ENCODE data around the gene ELF5. TPM values are rescaled to one million over a fixed set of nuclear protein-coding genes. Genes with fewer than 3 reads are reported as not detected.

Gene ELF5
- total RNA-seq, 2 experiments from 2014 or later = not detected

DNA sequence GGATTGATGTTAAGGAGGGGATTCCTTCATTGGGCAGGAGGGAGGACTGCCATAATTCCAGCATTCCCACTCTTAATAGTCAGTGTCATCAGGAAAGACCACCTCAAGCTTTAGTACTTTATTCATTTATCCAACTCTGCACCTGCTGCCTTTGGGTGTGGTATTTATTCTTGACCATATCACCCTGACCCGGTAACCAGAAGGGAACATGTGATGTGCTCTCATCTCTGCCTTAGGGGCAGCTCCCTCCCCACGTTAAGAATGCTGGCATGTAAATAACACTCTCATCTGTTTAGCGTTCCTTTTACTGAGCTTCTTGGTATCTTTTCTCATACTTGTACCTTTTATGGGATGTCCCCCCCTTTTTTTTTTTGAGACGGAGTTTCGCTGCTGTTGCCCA lies 67.2 kb downstream of the ELF5 start:
- ChIA-PET CTCF (ENCODE audit: unreplicated experiment) (no interaction called here), POLR2A (interaction anchor here (0.7 kb wide), 1 partner anchor 13 kb away, joined by 3 read pairs; no protein-coding TSS in a partner anchor)
- Histone ChIP-seq H3K4me1 (ENCODE audit: insufficient read depth, low read length, poor library complexity, severe bottlenecking) (peaks cover 30% of the 10 kb centered on the region), H3K9me2 (ENCODE audit: insufficient read depth, low read length) (no peaks in the 10 kb centered on the region), H3K4me3 (ENCODE audit: low read depth, low read length, poor library complexity, severe bottlenecking) (no peak overlapping the region), H3K36me3 (ENCODE audit: insufficient read depth, low read length) (peaks cover 31% of the 10 kb centered on the region), H3K4me2 (ENCODE audit: low read length) (no peak overlapping the region), H3K27ac (ENCODE audit: low read depth, low read length, poor library complexity, severe bottlenecking) (no peak overlapping the region), H3K9me3 (ENCODE audit: low read length) (peaks cover 7% of the 10 kb centered on the region; the same call in 1 of the 2 replicates), H4K20me1 (ENCODE audit: insufficient read depth, low read length) (no peaks in the 10 kb centered on the region), H2AFZ (ENCODE audit: low read length) (no peak overlapping the region), H3K79me2 (ENCODE audit: insufficient read depth, low read depth, low read length) (peaks cover 14% of the 10 kb centered on the region; the same call in 1 of the 2 replicates)
- no peak for DNase-seq (ENCODE audit: low spot score)
- intact Hi-C loops (cut with micrococcal nuclease; ENCODE audit: unreplicated experiment) = no loop called here
- no TSS peak for BruUV-seq (replicated peaks)
- no peak for TF ChIP-seq EZH2phosphoT487 (IDR thresholded peaks at IDR 0.05; ENCODE audit: borderline replicate concordance, low read depth, low read length)
- TF ChIP-seq, protein P1, sequence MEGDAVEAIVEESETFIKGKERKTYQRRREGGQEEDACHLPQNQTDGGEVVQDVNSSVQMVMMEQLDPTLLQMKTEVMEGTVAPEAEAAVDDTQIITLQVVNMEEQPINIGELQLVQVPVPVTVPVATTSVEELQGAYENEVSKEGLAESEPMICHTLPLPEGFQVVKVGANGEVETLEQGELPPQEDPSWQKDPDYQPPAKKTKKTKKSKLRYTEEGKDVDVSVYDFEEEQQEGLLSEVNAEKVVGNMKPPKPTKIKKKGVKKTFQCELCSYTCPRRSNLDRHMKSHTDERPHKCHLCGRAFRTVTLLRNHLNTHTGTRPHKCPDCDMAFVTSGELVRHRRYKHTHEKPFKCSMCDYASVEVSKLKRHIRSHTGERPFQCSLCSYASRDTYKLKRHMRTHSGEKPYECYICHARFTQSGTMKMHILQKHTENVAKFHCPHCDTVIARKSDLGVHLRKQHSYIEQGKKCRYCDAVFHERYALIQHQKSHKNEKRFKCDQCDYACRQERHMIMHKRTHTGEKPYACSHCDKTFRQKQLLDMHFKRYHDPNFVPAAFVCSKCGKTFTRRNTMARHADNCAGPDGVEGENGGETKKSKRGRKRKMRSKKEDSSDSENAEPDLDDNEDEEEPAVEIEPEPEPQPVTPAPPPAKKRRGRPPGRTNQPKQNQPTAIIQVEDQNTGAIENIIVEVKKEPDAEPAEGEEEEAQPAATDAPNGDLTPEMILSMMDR (conservative IDR thresholded peaks at IDR 0.05; ENCODE audit: low read length) = no peak

DNA sequence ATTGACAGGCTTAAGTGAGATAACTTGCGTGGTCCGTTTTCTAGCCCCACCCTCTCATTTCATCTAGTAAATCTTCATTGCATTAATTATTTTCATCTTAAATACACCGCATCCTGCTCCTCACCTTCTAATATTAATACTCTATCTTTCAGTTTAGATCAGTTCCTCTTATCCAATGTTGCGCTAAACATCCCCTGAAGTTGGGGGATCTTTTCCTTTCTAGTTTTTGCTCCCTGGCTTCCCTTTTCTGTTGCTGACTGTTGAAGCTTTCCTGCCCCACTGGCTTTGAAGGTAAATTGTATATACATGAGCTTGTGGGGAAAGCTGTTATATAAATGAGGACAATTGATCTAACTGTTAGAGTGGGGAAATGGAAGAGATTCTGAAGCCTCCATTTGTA lies 67.6 kb downstream of the ELF5 start:
- DNase-seq (ENCODE audit: low spot score) = no peak
- Histone ChIP-seq H4K20me1 (ENCODE audit: insufficient read depth, low read length) (no peaks in the 10 kb centered on the region), H3K9me3 (ENCODE audit: low read length) (peaks cover 10% of the 10 kb centered on the region; the same call in 1 of the 2 replicates), H3K4me3 (ENCODE audit: low read depth, low read length, poor library complexity, severe bottlenecking) (no peak overlapping the region), H3K36me3 (ENCODE audit: insufficient read depth, low read length) (peaks cover 31% of the 10 kb centered on the region), H3K9me2 (ENCODE audit: insufficient read depth, low read length) (no peaks in the 10 kb centered on the region), H3K4me2 (ENCODE audit: low read length) (no peak overlapping the region), H3K27ac (ENCODE audit: low read depth, low read length, poor library complexity, severe bottlenecking) (no peak overlapping the region), H3K4me1 (ENCODE audit: insufficient read depth, low read length, poor library complexity, severe bottlenecking) (peaks cover 30% of the 10 kb centered on the region), H3K79me2 (ENCODE audit: insufficient read depth, low read depth, low read length) (peaks cover 18% of the 10 kb centered on the region; the same call in 1 of the 2 replicates), H2AFZ (ENCODE audit: low read length) (no peak overlapping the region)
- intact Hi-C loops (cut with micrococcal nuclease; ENCODE audit: unreplicated experiment) = no loop called here
- TF ChIP-seq, protein P1 (conservative IDR thresholded peaks at IDR 0.05; ENCODE audit: low read length) = no peak
- no peak for TF ChIP-seq EZH2phosphoT487 (IDR thresholded peaks at IDR 0.05; ENCODE audit: borderline replicate concordance, low read depth, low read length)
- BruUV-seq (replicated peaks) = no TSS peak
- CTCF ChIA-PET (ENCODE audit: unreplicated experiment) = no interaction called here
- POLR2A ChIA-PET = interaction anchor here (0.7 kb wide), 1 partner anchor 13 kb away, joined by 3 read pairs; no protein-coding TSS in a partner anchor

DNA sequence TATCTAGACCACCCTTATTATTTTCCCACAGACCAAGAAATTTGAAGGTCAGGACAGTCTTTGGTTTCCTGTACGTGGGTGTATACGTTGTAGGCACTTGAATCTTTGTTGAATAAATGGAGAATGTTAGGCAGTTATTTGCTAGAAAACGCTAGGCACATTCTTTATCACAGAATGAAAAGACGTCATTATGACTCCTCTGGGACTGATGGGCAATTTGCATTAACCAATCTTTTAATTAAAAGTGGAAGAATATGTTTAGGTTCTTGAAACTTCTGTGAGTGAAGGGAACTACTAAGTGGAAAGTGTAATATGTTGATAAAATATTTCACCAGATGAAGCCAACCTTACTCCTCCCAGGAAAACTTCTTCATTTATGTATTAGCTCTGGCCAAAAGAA lies 69.2 kb downstream of the ELF5 start:
- POLR2A ChIA-PET = no interaction called here
- H3K4me2 ChIP-seq (ENCODE audit: low read length) = no peak overlapping the region
- no TSS peak for BruUV-seq (replicated peaks)

More for the DNA sequence above, 69.2 kb downstream of the ELF5 start:
- H2AFZ ChIP-seq (ENCODE audit: low read length) = no peak overlapping the region
- CTCF ChIA-PET (ENCODE audit: unreplicated experiment) = no interaction called here
- H3K4me1 ChIP-seq (ENCODE audit: insufficient read depth, low read length, poor library complexity, severe bottlenecking) = peaks cover 35% of the 10 kb centered on the region
- peaks cover 10% of the 10 kb centered on the region; the same call in 1 of the 2 replicates for H3K9me3 ChIP-seq (ENCODE audit: low read length)
- H3K36me3 ChIP-seq (ENCODE audit: insufficient read depth, low read length) = peaks cover 19% of the 10 kb centered on the region
- H4K20me1 ChIP-seq (ENCODE audit: insufficient read depth, low read length) = no peaks in the 10 kb centered on the region
- no peak overlapping the region for H3K27ac ChIP-seq (ENCODE audit: low read depth, low read length, poor library complexity, severe bottlenecking)
- no peaks in the 10 kb centered on the region for H3K9me2 ChIP-seq (ENCODE audit: insufficient read depth, low read length)
- DNase-seq (ENCODE audit: low spot score) = no peak
- H3K79me2 ChIP-seq (ENCODE audit: insufficient read depth, low read depth, low read length) = peaks cover 33% of the 10 kb centered on the region; the same call in 1 of the 2 replicates
- TF ChIP-seq, protein P1 (conservative IDR thresholded peaks at IDR 0.05; ENCODE audit: low read length) = no peak
- no peak for TF ChIP-seq EZH2phosphoT487 (IDR thresholded peaks at IDR 0.05; ENCODE audit: borderline replicate concordance, low read depth, low read length)
- no peak overlapping the region for H3K4me3 ChIP-seq (ENCODE audit: low read depth, low read length, poor library complexity, severe bottlenecking)
- intact Hi-C loops (cut with micrococcal nuclease; ENCODE audit: unreplicated experiment) = no loop called here
